K562 (cell line): ENCODE results near the gene SPPL2C. TPM values are rescaled to one million over a fixed set of nuclear protein-coding genes. Genes with fewer than 3 reads are reported as not detected.

Experiments used
- ATAC-seq: fragments of 200-7000 bp; cut with Tn5 transposase; 3 replicates; pipeline ENCODE4 v1.9.1; 2020; ENCODE audit warnings: moderate library complexity
- BruUV-seq: library from RNA; stranded (reverse); fragments of 400-500 nt; replicated peaks from 2 replicates; lab custom pipeline; 2021; lab: Mats Ljungman, UMichigan
- CTCF ChIA-PET: fragments of 300-600 bp; formaldehyde crosslinking; extraction: SDS; loops from one replicate; lab custom pipeline; 2021; ENCODE audit warnings: low intra/inter-chr PET ratio; lab: Yijun Ruan, JAX
- POLR2A ChIA-PET: fragments of 300-600, 350-650 bp; sonication (Branson Sonifier 250); formaldehyde crosslinking; extraction: SDS; loops from one replicate; lab custom pipeline; 2021; ENCODE audit warnings: antibody characterized with exemption, inconsistent platforms; lab: Yijun Ruan, JAX
- DNase-seq, 4 experiments: peaks; one replicate each; pipeline versions ENCODE4 v3.0.0 to v3.0.0-alpha.2; 2011 to 2018; ENCODE audit warnings: low spot score in 3 of 4, mixed read lengths in 3 of 4; ENCODE audit errors: extremely low read depth in 1 of 4
- FAIRE-seq: peaks from 2 replicates; lab custom pipeline; 2011; peaks lifted over from hg19 to GRCh38; lab: Jason Lieb, UNC
- H2AFZ ChIP-seq: 2 replicates; pipeline ENCODE4 v1.6.0; 2011; ENCODE audit warnings: low read depth, low read length, control low read depth, inconsistent platforms
- H3K27ac ChIP-seq: fragments of 200-600 bp; 3 replicates; pipeline ENCODE4 v1.8.0; 2011; ENCODE audit warnings: low read depth, mild to moderate bottlenecking, control low read depth, inconsistent platforms, low read length, moderate library complexity, mixed read lengths; ENCODE audit errors: extremely low read depth
- H3K27me3 ChIP-seq, 2 experiments: fragments of 300-600 bp in 1 of 2; 2 replicates in 1 of 2; 3 replicates in 1 of 2; pipeline versions ENCODE4 v1.6.0 to v1.8.0; 2011; ENCODE audit warnings: inconsistent platforms in 2 of 2, low read length in 2 of 2, mild to moderate bottlenecking in 1 of 2, mixed read lengths in 1 of 2, moderate library complexity in 1 of 2; ENCODE audit not compliant: control insufficient read depth in 2 of 2, insufficient read depth in 2 of 2
- H3K36me3 ChIP-seq: fragments of 300-600 bp; 3 replicates; pipeline ENCODE4 v1.8.0; 2011; ENCODE audit warnings: mild to moderate bottlenecking, low read length, inconsistent platforms; ENCODE audit not compliant: control insufficient read depth, insufficient read depth
- H3K4me1 ChIP-seq, 2 experiments: fragments of 200-600 bp in 1 of 2; replicated peaks in 1 of 2; 2 replicates in 1 of 2; 3 replicates in 1 of 2; pipeline versions ENCODE4 v1.5.1 to v1.8.0; 2011; ENCODE audit warnings: inconsistent platforms in 2 of 2, low read length in 2 of 2, mild to moderate bottlenecking in 1 of 2, mixed read lengths in 1 of 2, moderate library complexity in 1 of 2; ENCODE audit not compliant: control insufficient read depth in 2 of 2, insufficient read depth in 2 of 2
- H3K4me2 ChIP-seq: 2 replicates; pipeline ENCODE4 v1.6.1; 2011; ENCODE audit warnings: low read length, control low read depth, inconsistent platforms, mixed read lengths; ENCODE audit not compliant: insufficient read depth
- H3K4me3 ChIP-seq: fragments of 200-600 bp; sonication (generic), shearing (Covaris generic); 2 replicates; pipeline ENCODE4 v1.5.1; 2016; ENCODE audit warnings: control low read depth, inconsistent platforms
- H3K79me2 ChIP-seq: fragments of 200-600 bp; 3 replicates; pipeline ENCODE4 v1.8.0; 2011; ENCODE audit warnings: low read length, inconsistent platforms; ENCODE audit not compliant: control insufficient read depth, insufficient read depth
- H3K9ac ChIP-seq, 2 experiments: 2 replicates each; pipeline versions ENCODE4 v1.6.0 to v1.6.1; 2011; ENCODE audit warnings: low read depth in 2 of 2, low read length in 2 of 2, control low read depth in 1 of 2, inconsistent platforms in 1 of 2, mild to moderate bottlenecking in 1 of 2, mixed read lengths in 1 of 2; ENCODE audit not compliant: insufficient read depth in 1 of 2
- H3K9me1 ChIP-seq: one replicate; pipeline ENCODE4 v1.6.0; 2011; ENCODE audit warnings: inconsistent platforms, mild to moderate bottlenecking, low read length, moderate library complexity; ENCODE audit not compliant: control insufficient read depth, insufficient read depth
- H3K9me3 ChIP-seq: replicated peaks from 2 replicates; pipeline ENCODE4 v1.5.1; 2011; ENCODE audit warnings: low read depth, low read length, inconsistent platforms; ENCODE audit not compliant: control insufficient read depth, insufficient read depth
- H4K20me1 ChIP-seq: replicated peaks from 2 replicates; pipeline ENCODE4 v1.6.1; 2011; ENCODE audit warnings: low read length, inconsistent platforms, mixed read lengths; ENCODE audit not compliant: control insufficient read depth, insufficient read depth
- ATF1 ChIP-seq, 2 experiments: fragments of 450-650 bp in 1 of 2; IDR thresholded peaks; 2 replicates each; pipeline ENCODE4 v1.6.1; 2016; ENCODE audit warnings: missing compliant biosample characterization in 1 of 2, missing genetic modification characterization in 1 of 2
- ATF3 ChIP-seq, 2 experiments: fragments of 450-650 bp in 1 of 2; sonication (generic) in 1 of 2; formaldehyde crosslinking in 1 of 2; IDR thresholded peaks in 1 of 2; conservative IDR thresholded peaks in 1 of 2; 2 replicates each; pipeline versions ENCODE4 v1.6.1 to v1.8.1; 2016 to 2023; ENCODE audit warnings: mild to moderate bottlenecking in 2 of 2, moderate library complexity in 2 of 2, inconsistent platforms in 1 of 2, missing genetic modification reagents in 1 of 2
- C11orf30 ChIP-seq: fragments of 450-650 bp; IDR thresholded peaks from 2 replicates; pipeline ENCODE4 v1.6.1; 2016; ENCODE audit warnings: low read depth, mild to moderate bottlenecking
- CBFA2T3 ChIP-seq: fragments of 450-650 bp; IDR thresholded peaks from 2 replicates; pipeline ENCODE4 v1.6.1; 2017
- CEBPG ChIP-seq, 3 experiments: fragments of 200-800 bp in 1 of 3; sonication (Bioruptor generic) in 1 of 3; sonication (generic) in 1 of 3; formaldehyde crosslinking in 1 of 3; IDR thresholded peaks in 2 of 3; conservative IDR thresholded peaks in 1 of 3; 2 replicates each; pipeline versions ENCODE4 v1.6.1 to v1.8.0; 2016 to 2022; ENCODE audit warnings: missing compliant biosample characterization in 2 of 3, missing genetic modification characterization in 2 of 3, mild to moderate bottlenecking in 1 of 3, missing genetic modification reagents in 1 of 3
- CREM ChIP-seq: IDR thresholded peaks from 2 replicates; pipeline ENCODE4 v1.6.1; 2014; ENCODE audit warnings: antibody characterized with exemption, low read depth
- CXXC5 ChIP-seq: fragments of 250-450 bp; sonication (Bioruptor Pico); IDR thresholded peaks from 2 replicates; pipeline ENCODE4 v1.8.0; 2022; ENCODE audit warnings: inconsistent platforms, mild to moderate bottlenecking, moderate library complexity
- DPF2 ChIP-seq: fragments of 450-650 bp; IDR thresholded peaks from 2 replicates; pipeline ENCODE4 v1.6.1; 2016
- EGR1 ChIP-seq: fragments of 450-650 bp; conservative IDR thresholded peaks from 2 replicates; pipeline ENCODE4 v1.6.1; 2017; ENCODE audit warnings: mild to moderate bottlenecking
- JUND ChIP-seq, 2 experiments: IDR thresholded peaks; 2 replicates in 1 of 2; 3 replicates in 1 of 2; pipeline ENCODE4 v1.6.1; 2011; ENCODE audit warnings: borderline replicate concordance in 2 of 2, low read depth in 2 of 2, low read length in 2 of 2, improper control_type of control experiment in 1 of 2, missing biosample characterization in 1 of 2, missing genetic modification characterization in 1 of 2, missing genetic modification reagents in 1 of 2
- KAT7 ChIP-seq: sonication (generic); formaldehyde crosslinking; IDR thresholded peaks from 2 replicates; pipeline ENCODE4 v1.8.0; 2022; ENCODE audit warnings: missing genetic modification reagents, mild to moderate bottlenecking, borderline replicate concordance
- PYGO2 ChIP-seq: fragments of 450-650 bp; IDR thresholded peaks from 2 replicates; pipeline ENCODE4 v1.6.1; 2016; ENCODE audit warnings: mild to moderate bottlenecking, missing genetic modification characterization, moderate library complexity, missing compliant biosample characterization
- RCOR1 ChIP-seq, 2 experiments: IDR thresholded peaks; 2 replicates each; pipeline ENCODE4 v1.6.1; 2012; ENCODE audit warnings: low read depth in 2 of 2, low read length in 2 of 2, borderline replicate concordance in 1 of 2, improper control_type of control experiment in 1 of 2
- TEAD4 ChIP-seq, 2 experiments: sonication (generic) in 1 of 2; formaldehyde crosslinking in 1 of 2; IDR thresholded peaks; 2 replicates each; pipeline versions ENCODE4 v1.6.1 to v1.8.0; 2012 to 2022; ENCODE audit warnings: borderline replicate concordance in 1 of 2, inconsistent platforms in 1 of 2, low read length in 1 of 2, mild to moderate bottlenecking in 1 of 2, missing genetic modification reagents in 1 of 2
- WGBS: fragments of 100-300 bp; shearing (Covaris generic); methylation state at CpG from one replicate; pipeline ENCODE4 v1.1.6; 2016; ENCODE audit warnings: low coverage, mixed read lengths; ENCODE audit not compliant: insufficient coverage; ENCODE audit errors: missing lambda C conversion rate; 5-methylcytosine and 5-hydroxymethylcytosine counted together
- in situ Hi-C: fragments of 300-500 bp; cut with MboI; formaldehyde crosslinking; loops from 4 replicates; pipeline ENCODE4 v1.15.0; 2018; ENCODE audit warnings: inconsistent platforms, mixed read lengths
- intact Hi-C: fragments of 100-400 bp; cut with micrococcal nuclease; formaldehyde crosslinking; loops from 2 replicates; pipeline ENCODE4 v1.14.2; 2022
- polyA plus RNA-seq, 8 experiments: library from polyadenylated mRNA; depleted of rRNA in 4 of 8; stranded (reverse) in 5 of 8; unstranded in 3 of 8; fragments of >200 nt; fragmentation: Nextera tagmentation in 2 of 8; fragmentation: Illumina TruSeq in 1 of 8; extraction: Ambion mirVana in 2 of 8; extraction: Trizol in 1 of 8; gene quantifications; 2 replicates each; pipeline versions ENCODE4 v1.2.1 to v1.2.3, GENCODE V29; 2011 to 2014; ENCODE audit warnings: inconsistent platforms in 1 of 8, missing spikeins in 1 of 8
- total RNA-seq, 7 experiments: library from RNA; depleted of rRNA in 6 of 7; stranded (reverse); fragments of >200 nt in 6 of 7; fragmentation: Illumina TruSeq in 2 of 7; extraction: Trizol in 2 of 7; gene quantifications; 2 replicates each; pipeline versions ENCODE4 v1.2.1 to v1.2.3, GENCODE V29; 2011 to 2021; ENCODE audit warnings: low replicate concordance in 1 of 7

The SPPL2C gene
- total and polyA plus RNA-seq, 9 of the 15 experiments (the other 6 are each of a cell fraction or from before 2014, with no cell fraction given) = not detected

- H3K27me3 ChIP-seq = peaks cover 6 to 19% of the 10 kb centered on the region in 2 experiments; a peak in 3 of 5 replicates
- H3K4me2 ChIP-seq = peak overlapping the region; percentile 13; the same call in 1 of the 2 replicates
- peak; percentile 72 for ATAC-seq
- no peaks in the 10 kb centered on the region for H3K9me1 ChIP-seq
- H3K4me1 ChIP-seq = peaks cover 3 to 11% of the 10 kb centered on the region in 2 experiments; a peak in 2 of 5 replicates
- H3K36me3 ChIP-seq = no peaks in the 10 kb centered on the region
- no peak overlapping the region for H3K4me3 ChIP-seq
- peak; percentile 37 to 54 (median 44) for DNase-seq
- intact Hi-C loops (no loop called here), in situ Hi-C loops (no loop called here)
- H3K79me2 ChIP-seq = no peaks in the 10 kb centered on the region
- no TSS peak for BruUV-seq
- POLR2A ChIA-PET = no interaction called here
- CTCF ChIA-PET = no interaction called here
- no peaks in the 10 kb centered on the region for H3K9me3 ChIP-seq
- peak; percentile 6 for FAIRE-seq
- 0 out of 4 replicates have a peak overlapping the region, but pooled peaks of 1 of the 2 experiments have one; percentile 29 for H3K9ac ChIP-seq
- TF ChIP-seq CEBPG (CRISPR knock-in tag; IDR thresholded peaks at IDR 0.05) = no peak
- 0 out of 4 replicates have a peak, but pooled peaks of 1 of the 2 experiments have one; percentile 48 for TF ChIP-seq CEBPG (tag; conservative IDR thresholded peaks at IDR 0.05 in 1 of 2, IDR thresholded peaks at IDR 0.05 in 1 of 2)
- TF ChIP-seq C11orf30 = no peak
- peak; percentile 83 for TF ChIP-seq CREM
- no peak for TF ChIP-seq KAT7 (CRISPR knock-in tag)
- TF ChIP-seq ATF3 (IDR thresholded peaks at IDR 0.05) = peak; percentile 80
- TF ChIP-seq ATF3 (CRISPR knock-in tag; conservative IDR thresholded peaks at IDR 0.05) = no peak
- TF ChIP-seq ATF1 (CRISPR knock-in tag; IDR thresholded peaks at IDR 0.05) = no peak
- peak; percentile 61 for TF ChIP-seq ATF1 (tag; IDR thresholded peaks at IDR 0.05)
- peak; percentile 50 for TF ChIP-seq CBFA2T3
- no peak for TF ChIP-seq TEAD4 (IDR thresholded peaks at IDR 0.05; ENCODE audit: low read length)
- TF ChIP-seq TEAD4 (CRISPR knock-in tag; IDR thresholded peaks at IDR 0.05; ENCODE audit: borderline replicate concordance) = no peak
- no peak for TF ChIP-seq PYGO2
- no peak for TF ChIP-seq CXXC5
- peak; percentile 77 for TF ChIP-seq JUND (IDR thresholded peaks at IDR 0.05; ENCODE audit: borderline replicate concordance, low read depth, low read length)
- peak; percentile 61; the same call in 1 of the 3 replicates for TF ChIP-seq JUND (tag; IDR thresholded peaks at IDR 0.05; ENCODE audit: borderline replicate concordance, low read depth, low read length)
- TF ChIP-seq EGR1 = peak; percentile 95
- peak in 1 of 2 experiments; percentile 57; a peak in 1 of 4 replicates for TF ChIP-seq RCOR1 (IDR thresholded peaks at IDR 0.05; ENCODE audit: borderline replicate concordance in 1 of 2, low read depth in 2 of 2, low read length in 2 of 2)
- TF ChIP-seq DPF2 = 0 out of 2 replicates have a peak, but pooled peaks have one; percentile 31
- no peak overlapping the region for H2AFZ ChIP-seq
- WGBS = 27% methylated on average over 14 of the region's 14 CpGs
- no peak overlapping the region for H3K27ac ChIP-seq
- no peaks in the 10 kb centered on the region for H4K20me1 ChIP-seq
Observed at GRCh38 chr17:45869676-45870341, 25.1 kb downstream of the SPPL2C start.
